NB4 (cell line): ENCODE measurements around the gene MIP.

Source experiments
- DNase-seq: peaks from one replicate; pipeline ENCODE4 v3.0.0; 2010; ENCODE audit warnings: low read depth
- H3K4me3 ChIP-seq: one replicate; pipeline ENCODE4 v1.5.1; 2011; ENCODE audit warnings: mild to moderate bottlenecking, low read depth, low read length, moderate library complexity
- CTCF ChIP-seq: IDR thresholded peaks from one replicate; pipeline ENCODE4 v1.5.1; 2012; ENCODE audit warnings: low read depth, low read length
- MAX ChIP-seq: IDR thresholded peaks from 2 replicates; pipeline ENCODE4 v1.6.1; 2011; ENCODE audit warnings: low read depth, low read length
- MYC ChIP-seq: IDR thresholded peaks from 2 replicates; pipeline ENCODE4 v1.6.1; 2011; ENCODE audit warnings: low read depth, low read length
- POLR2A ChIP-seq: IDR thresholded peaks from 2 replicates; pipeline ENCODE4 v1.6.1; 2011; ENCODE audit warnings: mild to moderate bottlenecking; ENCODE audit not compliant: insufficient read length; ENCODE audit errors: extremely low read depth

MIP gene

DNA sequence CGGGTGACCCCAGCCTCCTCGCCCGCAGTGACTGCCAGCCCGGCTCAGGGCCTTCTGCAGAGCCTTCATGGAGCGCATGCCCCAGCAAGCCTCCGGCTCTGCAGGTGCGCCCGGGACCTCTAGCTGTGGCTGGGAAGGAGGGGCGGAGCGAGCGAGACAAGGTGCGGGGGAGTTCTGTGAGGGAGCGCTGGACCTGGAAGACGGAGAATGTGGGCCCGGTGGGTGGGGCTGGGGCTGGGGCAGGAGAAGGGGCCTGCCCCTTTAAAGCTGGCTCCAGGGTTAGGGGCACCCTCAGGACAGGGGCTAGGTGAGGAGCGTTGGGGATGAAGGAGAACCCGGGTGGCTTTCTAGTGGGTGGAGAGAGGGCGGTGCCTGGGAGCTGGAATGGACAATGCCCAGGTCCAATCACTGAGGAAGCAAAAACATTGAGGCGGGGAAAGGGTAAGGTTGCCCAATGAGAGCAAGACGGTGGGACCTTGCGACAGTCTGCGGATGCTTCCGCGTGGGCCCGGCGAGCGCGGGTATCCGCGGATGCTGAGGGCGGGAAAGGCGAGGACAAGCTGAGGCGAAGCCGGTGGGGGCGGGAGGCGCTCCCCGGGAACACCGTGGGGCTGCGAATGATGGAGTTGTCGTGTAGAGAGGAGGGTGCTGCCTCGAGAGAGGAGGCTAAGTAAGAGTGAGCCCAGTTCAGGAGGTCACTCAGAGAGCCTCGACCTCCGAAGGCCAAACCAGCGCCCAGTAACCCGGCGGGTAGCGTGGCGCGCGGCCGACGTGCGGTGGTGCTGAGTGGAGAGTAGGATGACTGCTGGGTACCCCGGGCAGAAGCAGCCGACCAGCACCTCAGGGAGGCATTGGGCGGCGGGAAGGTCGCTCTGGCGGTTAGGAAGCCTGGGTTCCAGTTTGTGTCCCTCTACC, 33.8 kb upstream of the MIP start, which contains the start of gene GLS2:
Gene GLS2, minus strand, starts transcription at position 121 of the 915 bp plus-strand sequence. Its CDS starts 43 bp downstream, at position 78.
- DNase-seq = no peak
- no peak within 1 kb of the TSS for H3K4me3 ChIP-seq
- TF ChIP-seq CTCF (no peak), MAX (no peak), MYC (no peak), POLR2A (no peak)

DNA sequence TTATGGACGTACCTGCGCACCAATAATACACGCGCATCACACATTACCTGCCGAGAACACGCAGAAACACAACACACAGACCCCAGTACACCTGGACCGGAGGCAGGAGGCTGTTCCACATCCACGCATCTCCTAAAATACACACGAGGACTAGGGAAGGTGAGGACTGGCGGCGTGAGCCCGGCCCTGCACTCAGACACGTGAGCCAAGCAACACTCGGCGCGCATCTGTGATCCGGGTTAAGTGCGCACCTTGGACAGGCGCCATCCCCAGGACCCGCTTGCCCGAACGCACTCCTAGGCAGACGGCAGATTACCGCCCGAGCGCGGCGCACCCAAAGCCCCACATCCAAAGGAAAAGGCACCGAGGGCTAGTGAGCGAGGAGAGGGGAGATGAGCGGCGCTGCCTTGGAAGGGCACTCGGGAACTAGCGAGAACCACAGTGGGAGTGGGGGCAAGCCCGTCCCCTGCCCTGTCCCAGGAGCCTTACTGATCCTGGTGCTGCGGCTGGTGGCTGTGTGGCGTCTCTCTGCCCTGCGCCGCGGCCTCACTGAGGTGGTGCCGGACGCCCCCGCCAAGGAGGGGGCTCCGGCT, 33.1 kb upstream of the MIP start:
- DNase-seq = no peak
- no peak overlapping the region for H3K4me3 ChIP-seq
- TF ChIP-seq CTCF (no peak), MYC (no peak), POLR2A (no peak), MAX (no peak)

DNA sequence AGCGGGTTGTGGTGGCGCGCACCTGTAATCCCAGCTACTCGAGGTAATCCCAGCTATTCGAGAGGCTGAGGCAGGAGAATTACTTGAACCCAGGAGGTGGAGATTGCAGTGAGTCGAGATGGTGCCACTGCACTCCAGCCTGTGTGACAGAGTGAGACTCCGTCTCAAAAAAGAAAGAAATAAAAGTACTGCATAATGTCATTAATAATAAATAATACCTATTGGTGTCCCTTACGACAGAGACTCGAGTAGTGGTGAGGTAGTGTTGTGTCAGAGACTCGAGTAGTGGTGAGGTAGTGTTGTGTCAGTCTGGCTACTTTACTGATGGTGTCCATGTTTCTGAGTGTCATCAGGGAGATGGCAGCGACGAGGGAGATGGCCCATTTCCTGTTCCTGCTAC, 32.2 kb upstream of the MIP start:
- TF ChIP-seq POLR2A = no peak
- no peak for DNase-seq
- no peak overlapping the region for H3K4me3 ChIP-seq

GRCh38 chr12:56484566-56484965, 30.1 kb upstream of the MIP start:
- TF ChIP-seq POLR2A (no peak), MYC (no peak), CTCF (no peak), MAX (no peak)
- DNase-seq = no peak
- H3K4me3 ChIP-seq = no peak overlapping the region

GRCh38 chr12:56479625-56480024, 25.2 kb upstream of the MIP start:
- no peak overlapping the region for H3K4me3 ChIP-seq
- no peak for TF ChIP-seq MYC
- no peak for TF ChIP-seq MAX
- TF ChIP-seq CTCF = no peak
- TF ChIP-seq POLR2A = no peak
- no peak for DNase-seq

- DNase-seq = no peak
- no peak overlapping the region for H3K4me3 ChIP-seq
- TF ChIP-seq CTCF = no peak
- TF ChIP-seq MAX = no peak
- no peak for TF ChIP-seq MYC
- TF ChIP-seq POLR2A = no peak
These were observed 23.2 kb upstream of the MIP start for GRCh38 chr12:56477521-56478225.
